NK-92 treated with Interleukin-12 subunit alpha and Interleukin-12 subunit beta, amount 100 ng/mL, for 24 hours (cell line): Measurements from ENCODE around the gene CREB3L1.

Source experiments
- DNase-seq: peaks from one replicate; lab custom pipeline; 2025; lab: John Stamatoyannopoulos, UW

CREB3L1 gene

GRCh38 chr11:46327829-46328228 lies 50.4 kb downstream of the CREB3L1 start:
- no peak for DNase-seq

- no peak for DNase-seq
Measured at GRCh38 chr11:46330154-46330553, 52.7 kb downstream of the CREB3L1 start.

GRCh38 chr11:46330563-46331281 lies 53.3 kb downstream of the CREB3L1 start:
- no peak for DNase-seq

GRCh38 chr11:46331282-46331984 lies 54.0 kb downstream of the CREB3L1 start:
- DNase-seq: no peak

GRCh38 chr11:46332093-46332567 lies 54.7 kb downstream of the CREB3L1 start:
- DNase-seq: no peak

GRCh38 chr11:46332568-46333393 lies 55.3 kb downstream of the CREB3L1 start:
- DNase-seq: no peak

- DNase-seq: no peak
Measured at GRCh38 chr11:46333394-46333947, 56.0 kb downstream of the CREB3L1 start.

- no peak for DNase-seq
Measured at GRCh38 chr11:46334211-46334610, 56.7 kb downstream of the CREB3L1 start.

- DNase-seq: no peak
Measured at GRCh38 chr11:46335271-46335670, 57.8 kb downstream of the CREB3L1 start.

GRCh38 chr11:46335890-46336562 lies 58.6 kb downstream of the CREB3L1 start:
- no peak for DNase-seq

GRCh38 chr11:46336563-46337180 lies 59.2 kb downstream of the CREB3L1 start:
- peak; percentile 77 for DNase-seq

GRCh38 chr11:46337626-46338345 lies 60.3 kb downstream of the CREB3L1 start:
- DNase-seq: no peak

GRCh38 chr11:46338636-46338987 lies 61.1 kb downstream of the CREB3L1 start:
- DNase-seq: no peak

- DNase-seq: no peak
Measured at GRCh38 chr11:46338988-46339666, 61.7 kb downstream of the CREB3L1 start.

- DNase-seq: no peak
Measured at GRCh38 chr11:46339816-46340215, 62.4 kb downstream of the CREB3L1 start.

- no peak for DNase-seq
Measured at GRCh38 chr11:46341454-46341853, 64.0 kb downstream of the CREB3L1 start.

GRCh38 chr11:46342239-46342638 lies 64.8 kb downstream of the CREB3L1 start:
- DNase-seq: peak; percentile 22

GRCh38 chr11:46343520-46343919 lies 66.1 kb downstream of the CREB3L1 start:
- DNase-seq: no peak

GRCh38 chr11:46345131-46345597 lies 67.7 kb downstream of the CREB3L1 start:
- no peak for DNase-seq
